Fibroblast of gingiva (primary cell): ENCODE data around the gene VOPP1.

Experiments used
- DNase-seq: peaks from one replicate; pipeline ENCODE4 v3.0.0-alpha.2; 2011; ENCODE audit warnings: low read depth

The VOPP1 gene

GRCh38 chr7:55432939-55433784, 139.1 kb downstream of the VOPP1 start:
- peak; percentile 36 for DNase-seq

GRCh38 chr7:55432506-55432905, 139.8 kb downstream of the VOPP1 start:
- DNase-seq = no peak

- DNase-seq = no peak
These were observed 140.4 kb downstream of the VOPP1 start for GRCh38 chr7:55431898-55432297.

- no peak for DNase-seq
These were observed 142.3 kb downstream of the VOPP1 start for GRCh38 chr7:55429835-55430499.

GRCh38 chr7:55427800-55428199, 144.5 kb downstream of the VOPP1 start:
- no peak for DNase-seq

GRCh38 chr7:55427342-55427741, 145.0 kb downstream of the VOPP1 start:
- DNase-seq = no peak

- DNase-seq = no peak
These were observed 145.6 kb downstream of the VOPP1 start for GRCh38 chr7:55426676-55427075.

GRCh38 chr7:55425141-55425752, 147.1 kb downstream of the VOPP1 start:
- no peak for DNase-seq

GRCh38 chr7:55423891-55424290, 148.4 kb downstream of the VOPP1 start:
- no peak for DNase-seq

GRCh38 chr7:55423277-55423711, 149.0 kb downstream of the VOPP1 start:
- no peak for DNase-seq
